Measurements from ENCODE around the gene LYST.

Gene LYST

GRCh38 chr1:235746245-235746644 is 120.5 kb downstream of the LYST start:
- no peaks in the 10 kb centered on the region for H3K36me3 ChIP-seq (ENCODE audit: insufficient read depth, low read length)
- no peaks in the 10 kb centered on the region for H3F3A ChIP-seq (ENCODE audit: insufficient read depth, low read length)
- no peak for TF ChIP-seq CTCF (IDR thresholded peaks at IDR 0.05; ENCODE audit: low read length)
- no peak for TF ChIP-seq EZH2 (IDR thresholded peaks at IDR 0.05; ENCODE audit: borderline replicate concordance, low read length)
- no peaks in the 10 kb centered on the region; the same call in 1 of the 2 replicates for H4K20me1 ChIP-seq (ENCODE audit: insufficient read depth, low read length)
- H3K4me2 ChIP-seq (ENCODE audit: low read length) = no peak overlapping the region
- H3K9me2 ChIP-seq (ENCODE audit: low read depth, low read length) = no peaks in the 10 kb centered on the region
- H3K9ac ChIP-seq (ENCODE audit: low read length) = no peak overlapping the region
- H3K79me2 ChIP-seq (ENCODE audit: insufficient read depth, low read length) = no peaks in the 10 kb centered on the region
- H3K4me3 ChIP-seq (ENCODE audit: low read depth, low read length, poor library complexity, severe bottlenecking) = no peak overlapping the region
- no peak overlapping the region for H3K27ac ChIP-seq (ENCODE audit: low read depth, low read length, poor library complexity, severe bottlenecking)
- H3K4me1 ChIP-seq (ENCODE audit: insufficient read depth, low read length, severe bottlenecking) = no peaks in the 10 kb centered on the region
- H3K9me3 ChIP-seq (ENCODE audit: low read length) = no peaks in the 10 kb centered on the region
- H2AFZ ChIP-seq (ENCODE audit: low read length) = no peak overlapping the region
- H3K27me3 ChIP-seq (ENCODE audit: insufficient read depth, low read length) = no peaks in the 10 kb centered on the region

GRCh38 chr1:235745503-235746136 is 121.1 kb downstream of the LYST start:
- H4K20me1 ChIP-seq (ENCODE audit: insufficient read depth, low read length) = no peaks in the 10 kb centered on the region; the same call in 1 of the 2 replicates
- no peak overlapping the region for H3K4me3 ChIP-seq (ENCODE audit: low read depth, low read length, poor library complexity, severe bottlenecking)
- no peaks in the 10 kb centered on the region for H3K36me3 ChIP-seq (ENCODE audit: insufficient read depth, low read length)
- H3K79me2 ChIP-seq (ENCODE audit: insufficient read depth, low read length) = no peaks in the 10 kb centered on the region
- no peaks in the 10 kb centered on the region for H3K9me2 ChIP-seq (ENCODE audit: low read depth, low read length)
- no peaks in the 10 kb centered on the region for H3K4me1 ChIP-seq (ENCODE audit: insufficient read depth, low read length, severe bottlenecking)
- no peaks in the 10 kb centered on the region for H3K9me3 ChIP-seq (ENCODE audit: low read length)
- no peak overlapping the region for H2AFZ ChIP-seq (ENCODE audit: low read length)
- no peaks in the 10 kb centered on the region for H3F3A ChIP-seq (ENCODE audit: insufficient read depth, low read length)
- no peaks in the 10 kb centered on the region for H3K27me3 ChIP-seq (ENCODE audit: insufficient read depth, low read length)
- H3K4me2 ChIP-seq (ENCODE audit: low read length) = no peak overlapping the region
- TF ChIP-seq CTCF (IDR thresholded peaks at IDR 0.05; ENCODE audit: low read length) = no peak
- no peak for TF ChIP-seq EZH2 (IDR thresholded peaks at IDR 0.05; ENCODE audit: borderline replicate concordance, low read length)
- H3K9ac ChIP-seq (ENCODE audit: low read length) = no peak overlapping the region
- no peak overlapping the region for H3K27ac ChIP-seq (ENCODE audit: low read depth, low read length, poor library complexity, severe bottlenecking)

- Histone ChIP-seq H3K9me3 (ENCODE audit: low read length) (no peaks in the 10 kb centered on the region), H3K36me3 (ENCODE audit: insufficient read depth, low read length) (no peaks in the 10 kb centered on the region), H3K4me1 (ENCODE audit: insufficient read depth, low read length, severe bottlenecking) (no peaks in the 10 kb centered on the region), H3K27ac (ENCODE audit: low read depth, low read length, poor library complexity, severe bottlenecking) (no peak overlapping the region), H3K9me2 (ENCODE audit: low read depth, low read length) (no peaks in the 10 kb centered on the region), H2AFZ (ENCODE audit: low read length) (no peak overlapping the region), H4K20me1 (ENCODE audit: insufficient read depth, low read length) (no peaks in the 10 kb centered on the region; the same call in 1 of the 2 replicates), H3K9ac (ENCODE audit: low read length) (no peak overlapping the region), H3K27me3 (ENCODE audit: insufficient read depth, low read length) (no peaks in the 10 kb centered on the region), H3F3A (ENCODE audit: insufficient read depth, low read length) (no peaks in the 10 kb centered on the region), H3K4me3 (ENCODE audit: low read depth, low read length, poor library complexity, severe bottlenecking) (no peak overlapping the region), H3K79me2 (ENCODE audit: insufficient read depth, low read length) (no peaks in the 10 kb centered on the region), H3K4me2 (ENCODE audit: low read length) (no peak overlapping the region)
- TF ChIP-seq CTCF (IDR thresholded peaks at IDR 0.05; ENCODE audit: low read length) (no peak), EZH2 (IDR thresholded peaks at IDR 0.05; ENCODE audit: borderline replicate concordance, low read length) (no peak)
These were observed 123.6 kb downstream of the LYST start for GRCh38 chr1:235742914-235743599.

All from OCI-LY1 (cell line).